ENCODE measurements around the gene NELL1.

The NELL1 gene

GRCh38 chr11:21116009-21116408 lies 446.6 kb downstream of the NELL1 start:
- no peak overlapping the region for H3K4me3 ChIP-seq (ENCODE audit: low read depth, low read length)

GRCh38 chr11:21119411-21119810 lies 450.0 kb downstream of the NELL1 start:
- H3K4me3 ChIP-seq (ENCODE audit: low read depth, low read length) = no peak overlapping the region
- TF ChIP-seq, protein P1, sequence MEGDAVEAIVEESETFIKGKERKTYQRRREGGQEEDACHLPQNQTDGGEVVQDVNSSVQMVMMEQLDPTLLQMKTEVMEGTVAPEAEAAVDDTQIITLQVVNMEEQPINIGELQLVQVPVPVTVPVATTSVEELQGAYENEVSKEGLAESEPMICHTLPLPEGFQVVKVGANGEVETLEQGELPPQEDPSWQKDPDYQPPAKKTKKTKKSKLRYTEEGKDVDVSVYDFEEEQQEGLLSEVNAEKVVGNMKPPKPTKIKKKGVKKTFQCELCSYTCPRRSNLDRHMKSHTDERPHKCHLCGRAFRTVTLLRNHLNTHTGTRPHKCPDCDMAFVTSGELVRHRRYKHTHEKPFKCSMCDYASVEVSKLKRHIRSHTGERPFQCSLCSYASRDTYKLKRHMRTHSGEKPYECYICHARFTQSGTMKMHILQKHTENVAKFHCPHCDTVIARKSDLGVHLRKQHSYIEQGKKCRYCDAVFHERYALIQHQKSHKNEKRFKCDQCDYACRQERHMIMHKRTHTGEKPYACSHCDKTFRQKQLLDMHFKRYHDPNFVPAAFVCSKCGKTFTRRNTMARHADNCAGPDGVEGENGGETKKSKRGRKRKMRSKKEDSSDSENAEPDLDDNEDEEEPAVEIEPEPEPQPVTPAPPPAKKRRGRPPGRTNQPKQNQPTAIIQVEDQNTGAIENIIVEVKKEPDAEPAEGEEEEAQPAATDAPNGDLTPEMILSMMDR (IDR thresholded peaks at IDR 0.05; ENCODE audit: insufficient read depth, low read depth, low read length, missing control alignments) = no peak
- no peak for DNase-seq (ENCODE audit: low read depth)

More at GRCh38 chr11:21116009-21116408, 446.6 kb downstream of the NELL1 start:
- no peak for DNase-seq (ENCODE audit: low read depth)
- TF ChIP-seq, protein P1 (IDR thresholded peaks at IDR 0.05; ENCODE audit: insufficient read depth, low read depth, low read length, missing control alignments) = no peak

DNA sequence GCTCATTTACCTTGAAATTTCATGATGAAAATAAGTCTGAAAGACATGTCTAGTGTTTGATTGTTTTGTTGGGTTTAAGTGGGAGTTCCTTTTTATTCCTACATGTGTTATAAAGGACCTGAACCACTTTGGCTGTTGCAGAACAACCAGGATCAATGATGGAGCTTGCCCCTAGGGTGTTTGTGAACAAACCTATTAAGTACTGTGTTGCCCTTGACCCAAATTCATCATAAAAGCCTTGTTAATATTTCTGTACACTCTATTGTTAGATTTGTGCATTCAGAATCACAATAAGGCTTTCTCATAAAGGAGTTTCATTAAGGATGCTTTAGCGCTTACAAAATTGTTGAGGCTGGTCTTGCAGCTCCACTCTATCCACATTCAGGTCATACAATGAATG lies 452.6 kb downstream of the NELL1 start:
- DNase-seq (ENCODE audit: low read depth) = no peak
- TF ChIP-seq, protein P1 (IDR thresholded peaks at IDR 0.05; ENCODE audit: insufficient read depth, low read depth, low read length, missing control alignments) = no peak
- H3K4me3 ChIP-seq (ENCODE audit: low read depth, low read length) = no peak overlapping the region

DNA sequence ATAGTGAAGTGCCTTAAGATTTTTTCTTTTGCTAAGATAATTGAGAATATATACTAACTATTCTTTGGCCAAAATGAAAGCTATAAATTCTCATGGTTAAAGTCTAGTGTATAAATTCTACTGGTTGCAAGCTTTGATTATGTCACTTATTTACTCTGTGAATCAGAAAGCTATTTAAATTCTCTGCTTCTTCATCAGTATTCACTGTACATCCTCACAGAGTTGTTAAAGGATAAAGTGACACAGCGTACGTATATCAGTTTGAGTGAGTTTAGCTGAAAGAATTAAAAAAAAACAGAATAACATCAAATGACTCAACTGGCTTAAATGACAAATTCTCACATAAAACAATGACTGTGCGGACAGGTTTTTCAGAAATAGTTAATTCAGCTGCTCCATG lies 453.1 kb downstream of the NELL1 start:
- no peak for DNase-seq (ENCODE audit: low read depth)
- H3K4me3 ChIP-seq (ENCODE audit: low read depth, low read length) = no peak overlapping the region
- TF ChIP-seq, protein P1 (IDR thresholded peaks at IDR 0.05; ENCODE audit: insufficient read depth, low read depth, low read length, missing control alignments) = no peak

GRCh38 chr11:21132146-21132720 lies 462.8 kb downstream of the NELL1 start:
- no peak for DNase-seq (ENCODE audit: low read depth)
- TF ChIP-seq, protein P1 (IDR thresholded peaks at IDR 0.05; ENCODE audit: insufficient read depth, low read depth, low read length, missing control alignments) = no peak

GRCh38 chr11:21133244-21133643 lies 463.9 kb downstream of the NELL1 start:
- DNase-seq (ENCODE audit: low read depth) = no peak
- H3K4me3 ChIP-seq (ENCODE audit: low read depth, low read length) = no peak overlapping the region
- TF ChIP-seq, protein P1 (IDR thresholded peaks at IDR 0.05; ENCODE audit: insufficient read depth, low read depth, low read length, missing control alignments) = no peak

More at GRCh38 chr11:21132146-21132720, 462.8 kb downstream of the NELL1 start:
- H3K4me3 ChIP-seq (ENCODE audit: low read depth, low read length) = no peak overlapping the region

GRCh38 chr11:21133722-21134121 lies 464.3 kb downstream of the NELL1 start:
- H3K4me3 ChIP-seq (ENCODE audit: low read depth, low read length) = no peak overlapping the region
- TF ChIP-seq, protein P1 (IDR thresholded peaks at IDR 0.05; ENCODE audit: insufficient read depth, low read depth, low read length, missing control alignments) = no peak
- no peak for DNase-seq (ENCODE audit: low read depth)

All from GM12865 (cell line).